Measurements from ENCODE around the gene MAF.

DNA sequence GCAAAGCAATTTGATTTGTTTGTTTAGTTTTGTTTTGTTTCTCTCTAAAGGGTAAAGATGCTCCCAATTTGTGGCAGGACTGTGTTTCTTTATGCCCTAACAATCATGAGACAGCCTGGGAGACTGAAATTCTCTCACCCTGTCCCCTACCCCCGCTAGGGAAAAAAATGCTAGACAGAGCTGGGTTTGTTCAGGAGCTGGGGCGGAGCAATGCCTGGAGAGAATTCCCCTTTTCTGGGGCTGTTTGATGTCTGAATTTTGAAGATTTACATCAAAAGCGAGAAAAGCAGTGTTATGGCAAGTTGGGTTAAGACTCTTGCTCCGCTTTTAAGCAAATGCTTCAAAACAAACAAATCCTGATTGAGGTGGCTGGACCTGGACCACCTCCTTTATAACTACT, 8.4 kb downstream of the MAF start:
- TF ChIP-seq, protein P1, sequence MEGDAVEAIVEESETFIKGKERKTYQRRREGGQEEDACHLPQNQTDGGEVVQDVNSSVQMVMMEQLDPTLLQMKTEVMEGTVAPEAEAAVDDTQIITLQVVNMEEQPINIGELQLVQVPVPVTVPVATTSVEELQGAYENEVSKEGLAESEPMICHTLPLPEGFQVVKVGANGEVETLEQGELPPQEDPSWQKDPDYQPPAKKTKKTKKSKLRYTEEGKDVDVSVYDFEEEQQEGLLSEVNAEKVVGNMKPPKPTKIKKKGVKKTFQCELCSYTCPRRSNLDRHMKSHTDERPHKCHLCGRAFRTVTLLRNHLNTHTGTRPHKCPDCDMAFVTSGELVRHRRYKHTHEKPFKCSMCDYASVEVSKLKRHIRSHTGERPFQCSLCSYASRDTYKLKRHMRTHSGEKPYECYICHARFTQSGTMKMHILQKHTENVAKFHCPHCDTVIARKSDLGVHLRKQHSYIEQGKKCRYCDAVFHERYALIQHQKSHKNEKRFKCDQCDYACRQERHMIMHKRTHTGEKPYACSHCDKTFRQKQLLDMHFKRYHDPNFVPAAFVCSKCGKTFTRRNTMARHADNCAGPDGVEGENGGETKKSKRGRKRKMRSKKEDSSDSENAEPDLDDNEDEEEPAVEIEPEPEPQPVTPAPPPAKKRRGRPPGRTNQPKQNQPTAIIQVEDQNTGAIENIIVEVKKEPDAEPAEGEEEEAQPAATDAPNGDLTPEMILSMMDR (IDR thresholded peaks at IDR 0.05) = no peak
- no peak for TF ChIP-seq ZFX (IDR thresholded peaks at IDR 0.05; ENCODE audit: borderline replicate concordance)
